Gastroesophageal sphincter (tissue), 4 donors: ENCODE results near the gene SPATA19. TPM values are rescaled to one million over a fixed set of nuclear protein-coding genes. Genes with fewer than 3 reads are reported as not detected.
"Not testable (repeated sequence)": the region's sequence is repeated elsewhere in the genome, so short reads cannot be mapped to it uniquely, and the experiment has no call there.

Experiments used
- ATAC-seq: fragments of 150-250 bp; one replicate; pipeline ENCODE4 v1.9.1; 2016; ENCODE audit warnings: mild to moderate bottlenecking, moderate library complexity
- H3K27ac ChIP-seq, 4 donors: fragments of 200-600 bp; sonication (generic) in 3 of 4; 1 replicate in 3 of 4; 2 replicates in 1 of 4; pipeline ENCODE4 v1.5.1; 2016 to 2019
- H3K27me3 ChIP-seq: fragments of 200-600 bp; sonication (generic); one replicate; pipeline ENCODE4 v1.5.1; 2019
- H3K36me3 ChIP-seq, 2 donors: fragments of 200-600 bp; sonication (generic); one replicate each; pipeline ENCODE4 v1.5.1; 2019; ENCODE audit warnings: control low read depth in 1 of 2
- H3K4me1 ChIP-seq, 3 donors: fragments of 200-600 bp; sonication (generic); 1 replicate in 2 of 3; 2 replicates in 1 of 3; pipeline ENCODE4 v1.5.1; 2016 to 2019; ENCODE audit warnings: control low read depth in 2 of 3
- H3K4me3 ChIP-seq, 2 donors: fragments of 200-600 bp; sonication (generic); one replicate each; pipeline ENCODE4 v1.5.1; 2019; ENCODE audit warnings: mild to moderate bottlenecking in 1 of 2, moderate library complexity in 1 of 2
- H3K9me3 ChIP-seq, 3 donors: fragments of 200-600 bp; sonication (generic); one replicate each; pipeline ENCODE4 v1.5.1; 2017 to 2019; ENCODE audit warnings: control low read depth in 2 of 3
- CTCF ChIP-seq, 4 experiments: fragments of 200-600 bp in 2 of 4; fragments of 450-650 bp in 2 of 4; sonication (generic) in 1 of 4; IDR thresholded peaks; one replicate each; pipeline ENCODE4 v1.5.1; 2017 to 2019; ENCODE audit warnings: antibody characterized with exemption in 4 of 4, mild to moderate bottlenecking in 2 of 4, moderate library complexity in 2 of 4
- EP300 ChIP-seq: sonication (generic); formaldehyde crosslinking; IDR thresholded peaks from one replicate; pipeline ENCODE4 v1.6.1; 2017; ENCODE audit warnings: antibody characterized with exemption, mild to moderate bottlenecking
- POLR2A ChIP-seq, 2 donors: fragments of 450-650 bp; IDR thresholded peaks; one replicate each; pipeline ENCODE4 v1.6.1; 2017; ENCODE audit warnings: antibody characterized with exemption in 2 of 2, mild to moderate bottlenecking in 2 of 2, moderate library complexity in 1 of 2
- POLR2AphosphoS5 ChIP-seq: sonication (generic); formaldehyde crosslinking; IDR thresholded peaks from one replicate; pipeline ENCODE4 v1.6.1; 2017; ENCODE audit warnings: antibody characterized with exemption
- WGBS, 2 donors: methylation state at CpG; one replicate each; pipeline ENCODE4 v1.1.5; 2018; ENCODE audit warnings: low coverage in 1 of 2; 5-methylcytosine and 5-hydroxymethylcytosine counted together
- total RNA-seq, 4 donors: library from RNA; depleted of rRNA; stranded (reverse); fragments of >200 nt; gene quantifications; one replicate each; pipeline ENCODE4 v1.1.0, GENCODE V29; 2016

Gene SPATA19
- total RNA-seq, 4 donors from 2014 or later, result not detected

DNA sequence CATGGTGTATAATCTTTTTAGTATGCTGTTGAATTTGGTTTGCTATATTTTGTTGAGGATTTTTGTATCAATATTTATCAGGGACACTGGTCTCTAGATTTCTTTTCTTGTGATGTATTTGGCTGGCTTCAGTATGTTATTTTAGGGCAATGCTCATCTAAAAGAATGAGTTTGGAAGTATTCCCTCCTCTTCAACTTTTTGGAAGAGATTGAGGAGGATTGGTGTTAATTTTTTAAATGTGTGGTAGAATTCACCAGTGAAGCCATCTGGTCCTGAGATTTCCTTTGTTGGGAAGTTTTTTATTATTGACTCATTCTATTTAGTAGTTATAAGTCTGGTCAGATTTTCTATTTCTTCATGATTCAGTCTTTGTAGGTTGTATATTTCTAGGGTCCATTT lies 22.1 kb upstream of the SPATA19 start:
- Histone ChIP-seq H3K9me3 (no peaks in the 10 kb centered on the region), H3K4me3 (no peak overlapping the region), H3K27ac (no peak overlapping the region), H3K4me1 (no peaks in the 10 kb centered on the region), H3K36me3 (no peaks in the 10 kb centered on the region), H3K27me3 (peaks cover 18% of the 10 kb centered on the region)
- ATAC-seq, result no peak
- TF ChIP-seq POLR2A (IDR thresholded peaks at IDR 0.05) (no peak), CTCF (IDR thresholded peaks at IDR 0.05) (no peak), EP300 (no peak), POLR2AphosphoS5 (no peak)

DNA sequence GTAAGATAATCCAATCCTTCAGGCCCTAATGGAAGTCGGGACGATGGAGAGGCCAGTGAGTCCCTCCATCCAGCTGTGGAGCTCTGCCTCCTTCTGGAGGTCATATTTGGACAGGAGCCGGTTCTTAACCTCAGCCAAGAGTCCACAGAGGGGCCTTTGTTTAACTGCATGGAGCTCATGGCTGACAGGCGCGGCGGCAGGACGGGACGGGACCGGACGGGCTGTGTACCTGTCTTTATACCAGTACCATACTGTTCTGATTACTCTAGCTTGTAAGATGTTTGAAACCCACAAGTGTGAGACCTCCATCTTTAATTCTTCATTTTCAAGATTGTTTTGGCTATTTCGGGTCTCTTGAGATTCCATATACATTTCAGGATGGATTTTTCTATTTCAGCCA lies 20.2 kb upstream of the SPATA19 start:
- 95 to 98% methylated on average over 8 of the region's 11 CpGs for WGBS, 2 donors
- Histone ChIP-seq H3K27me3 (peaks cover 26% of the 10 kb centered on the region), H3K9me3 (no peaks in the 10 kb centered on the region), H3K4me1 (no peaks in the 10 kb centered on the region), H3K27ac (no peak overlapping the region), H3K36me3 (no peaks in the 10 kb centered on the region), H3K4me3 (no peak overlapping the region)
- TF ChIP-seq CTCF (IDR thresholded peaks at IDR 0.05) (no peak), POLR2AphosphoS5 (no peak), POLR2A (IDR thresholded peaks at IDR 0.05) (no peak), EP300 (no peak)
- ATAC-seq, result no peak

DNA sequence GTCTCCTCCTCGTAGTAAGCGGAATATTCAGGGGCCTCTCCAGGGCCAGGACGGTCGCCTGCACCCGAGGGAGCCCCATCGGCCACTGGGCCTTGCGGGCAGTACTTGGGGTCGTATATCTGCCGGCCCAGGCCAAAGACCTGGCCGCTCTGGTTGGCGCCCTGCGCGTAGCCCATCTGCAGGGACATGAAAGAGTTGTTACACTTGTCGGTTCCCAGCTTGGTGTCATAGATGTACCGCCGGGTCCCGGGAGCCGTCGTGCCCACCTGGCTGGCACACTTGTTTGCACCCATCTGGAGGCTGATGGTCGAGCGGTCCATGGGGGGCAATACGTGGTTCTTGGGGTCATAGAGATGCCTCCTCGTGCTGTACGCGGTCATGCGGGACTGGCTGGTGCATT lies 19.4 kb upstream of the SPATA19 start:
- TF ChIP-seq CTCF (IDR thresholded peaks at IDR 0.05) (no peak), EP300 (no peak), POLR2AphosphoS5 (no peak), POLR2A (IDR thresholded peaks at IDR 0.05) (no peak)
- no peak for ATAC-seq
- no peaks in the 10 kb centered on the region for H3K9me3 ChIP-seq

GRCh38 chr11:133860151-133860550 lies 14.8 kb upstream of the SPATA19 start:
- Histone ChIP-seq H3K36me3 (no peaks in the 10 kb centered on the region), H3K27me3 (peaks cover 26% of the 10 kb centered on the region), H3K27ac (no peak overlapping the region), H3K9me3 (no peaks in the 10 kb centered on the region), H3K4me1 (no peaks in the 10 kb centered on the region), H3K4me3 (no peak overlapping the region)
- WGBS, 2 donors, result 58 to 71% methylated on average over 6 of the region's 6 CpGs
- no peak for ATAC-seq
- TF ChIP-seq EP300, result no peak
- no peak for TF ChIP-seq POLR2AphosphoS5
- TF ChIP-seq CTCF (IDR thresholded peaks at IDR 0.05), result no peak
- no peak for TF ChIP-seq POLR2A (IDR thresholded peaks at IDR 0.05)

More for the DNA sequence above, 19.4 kb upstream of the SPATA19 start:
- Histone ChIP-seq H3K4me3 (no peak overlapping the region), H3K27ac (no peak overlapping the region), H3K36me3 (no peaks in the 10 kb centered on the region), H3K4me1 (no peaks in the 10 kb centered on the region), H3K27me3 (peaks cover 26% of the 10 kb centered on the region)
- 73 to 100% methylated on average over 2 to 7 of the region's 26 CpGs for WGBS, 2 donors

DNA sequence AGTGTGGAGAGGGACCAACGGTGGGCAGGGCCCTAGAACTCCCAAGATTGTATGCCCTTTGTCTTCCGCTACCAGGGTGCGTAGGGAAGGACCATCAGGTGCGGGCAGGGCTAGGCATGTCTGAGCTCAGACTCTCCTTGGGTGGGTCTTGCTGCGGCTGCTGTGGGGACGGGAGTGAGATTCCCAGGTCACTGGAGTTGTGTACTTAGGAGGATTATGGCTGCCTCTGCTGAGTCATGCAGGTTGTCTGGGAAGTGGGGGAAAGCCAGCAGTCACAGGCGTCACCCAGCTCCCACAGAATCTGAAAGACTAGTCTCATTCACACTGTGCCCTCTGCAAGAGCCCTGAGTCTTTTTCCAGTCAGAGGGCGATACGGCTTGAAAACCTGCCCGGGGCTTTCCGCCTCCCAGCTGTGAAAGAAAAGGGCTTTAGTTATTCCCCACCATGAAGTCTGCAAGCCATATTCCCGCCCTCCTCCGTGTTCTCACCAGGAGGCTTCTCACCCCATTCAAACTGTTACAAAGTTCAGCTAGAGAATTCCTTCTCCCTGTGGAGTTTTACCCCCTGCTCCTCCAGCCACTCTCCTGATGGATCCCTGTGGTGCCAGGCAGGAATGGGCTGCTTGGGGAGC lies 9.1 kb upstream of the SPATA19 start:
- not testable (repeated sequence) for ATAC-seq, H3K4me1 ChIP-seq, H3K27ac ChIP-seq, H3K4me3 ChIP-seq, H3K36me3 ChIP-seq
- WGBS, 2 donors, result 20 to 40% methylated on average over 1 to 2 of the region's 13 CpGs
- H3K9me3 ChIP-seq, result peaks cover 0 to 10% (median 0%) of the 10 kb centered on the region in 3 donors
- peaks cover 11% of the 10 kb centered on the region for H3K27me3 ChIP-seq
